Activated CD4-positive, alpha-beta T cell treated with anti-CD3 and anti-CD28 coated beads, Interleukin-2, amount 50 U/mL, for 24 hours (primary cell): ENCODE measurements around the gene CD22.

Experiments
- DNase-seq, 2 donors: peaks; one replicate each; pipeline ENCODE4 v3.0.0-alpha.2; 2020; ENCODE audit warnings: low read depth in 1 of 2, low spot score in 1 of 2

Gene CD22

GRCh38 chr19:35381318-35381717, 52.3 kb downstream of the CD22 start:
- DNase-seq, result no peak

- no peak for DNase-seq
These were observed 52.9 kb downstream of the CD22 start for GRCh38 chr19:35381926-35382325.

GRCh38 chr19:35383536-35383935, 54.5 kb downstream of the CD22 start:
- no peak for DNase-seq

DNA sequence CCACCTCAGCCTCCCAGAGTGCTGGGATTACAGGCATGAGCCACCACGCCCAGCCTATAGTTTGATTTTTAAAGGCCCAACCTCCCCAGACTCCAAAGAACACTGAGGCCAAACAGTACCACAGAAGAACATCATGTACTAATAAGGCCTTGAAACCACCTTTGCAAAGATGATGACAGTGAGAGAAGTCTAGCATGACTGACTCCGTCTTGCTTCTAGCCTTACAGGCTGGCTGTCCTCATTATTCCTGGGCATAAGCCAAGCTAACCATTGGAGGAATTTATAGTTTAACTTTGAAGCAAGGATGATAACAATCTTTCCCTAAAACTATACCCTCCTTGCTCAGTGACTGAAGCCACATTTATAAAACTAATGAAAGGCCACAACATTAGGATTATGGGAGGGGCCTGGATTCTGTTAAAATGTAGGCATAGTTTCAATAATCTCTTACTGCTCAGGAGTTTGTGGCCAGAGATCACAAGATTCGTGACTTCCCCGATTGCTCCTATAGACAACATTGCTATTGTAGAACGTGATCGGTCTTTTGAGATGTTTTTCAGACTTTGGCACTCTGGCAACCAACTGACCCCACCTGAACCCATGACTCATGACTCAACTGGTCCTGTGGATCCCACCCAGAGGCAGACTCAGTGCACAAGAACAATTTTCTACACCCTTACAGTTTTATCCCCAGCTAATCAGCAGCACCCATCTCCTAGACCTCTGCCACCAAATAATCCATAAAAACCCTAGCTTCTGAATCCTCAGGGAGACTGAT, 59.5 kb downstream of the CD22 start:
- DNase-seq, result no peak

DNA sequence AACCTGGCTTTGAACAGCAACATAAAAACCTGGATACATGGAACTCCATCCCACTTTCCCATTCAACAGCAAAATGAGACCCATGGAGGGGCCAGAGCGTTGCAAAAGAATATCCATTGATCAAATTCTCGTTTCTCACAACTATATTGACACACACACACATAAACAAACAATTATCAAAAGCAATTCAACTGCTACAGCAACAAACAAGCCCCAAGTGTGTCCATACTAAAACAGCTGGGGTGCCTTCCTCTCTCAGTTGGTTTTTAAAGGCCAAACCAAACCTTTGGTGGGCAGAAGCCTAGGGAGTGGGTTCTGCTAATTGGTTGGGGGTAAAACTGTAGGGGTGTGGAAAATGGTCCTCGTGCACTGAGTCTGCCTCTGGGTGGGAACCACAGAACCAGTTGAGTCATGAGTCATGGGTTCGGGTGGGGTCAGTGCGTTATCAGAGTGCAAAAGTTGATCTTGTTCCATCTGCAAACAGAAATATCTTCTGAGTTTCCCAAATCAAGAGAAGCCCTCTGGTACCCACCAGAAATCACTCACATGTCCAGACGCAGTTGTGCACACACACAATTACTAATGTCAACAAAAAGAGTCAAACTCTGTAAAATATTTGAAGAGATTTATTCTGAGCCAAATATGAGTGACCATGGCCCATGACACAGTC, 60.3 kb downstream of the CD22 start:
- no peak for DNase-seq

DNA sequence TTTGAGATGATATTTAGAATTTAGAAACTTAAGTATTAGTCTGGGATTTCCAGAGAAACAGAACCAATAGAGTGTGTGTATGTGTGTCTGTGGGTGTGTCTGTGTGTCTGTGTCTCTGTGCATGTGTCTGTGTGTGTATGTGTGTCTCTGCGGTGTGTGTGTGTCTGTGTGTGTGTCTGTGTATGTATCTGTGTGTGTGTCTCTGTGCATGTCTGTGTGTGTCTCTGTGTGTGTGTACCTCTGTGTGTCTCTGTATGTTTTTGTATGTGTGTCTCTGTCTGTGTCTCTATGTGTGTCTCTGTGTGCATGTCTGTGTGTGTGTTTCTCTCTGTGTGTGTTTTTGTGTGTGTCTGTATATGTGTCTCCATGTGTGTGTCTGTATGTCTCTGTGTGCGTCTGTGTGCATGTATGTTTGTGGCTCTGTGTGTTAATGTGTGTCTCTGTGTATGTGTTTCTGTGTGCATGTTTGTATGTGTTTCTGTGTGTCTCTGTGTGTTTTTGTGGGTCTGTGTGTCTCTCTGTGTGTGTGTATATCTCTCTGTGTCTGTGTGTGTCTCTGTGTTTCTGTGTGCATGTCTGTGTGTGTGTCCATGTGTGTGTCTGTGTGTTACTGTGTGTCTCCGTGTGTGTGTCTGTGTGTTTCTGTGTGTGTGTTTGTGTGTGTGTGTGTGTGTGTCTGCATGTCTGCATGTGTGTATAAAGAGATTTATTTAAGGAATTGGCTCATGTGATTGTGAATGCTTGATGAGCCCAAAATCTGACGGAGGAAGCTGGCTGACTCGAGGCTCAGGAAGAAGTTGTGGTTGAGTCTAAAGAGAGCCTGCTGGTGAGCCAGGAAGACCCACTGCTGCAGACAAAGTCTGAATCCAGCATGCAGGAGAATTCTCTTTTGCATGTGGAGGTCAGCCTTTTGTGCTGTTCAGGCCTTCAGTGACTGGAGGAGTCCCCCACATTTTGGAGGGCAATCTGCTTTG, 64.0 kb downstream of the CD22 start:
- no peak for DNase-seq

GRCh38 chr19:35395382-35396199, 66.6 kb downstream of the CD22 start:
- no peak for DNase-seq

GRCh38 chr19:35396240-35396885, 67.4 kb downstream of the CD22 start:
- DNase-seq, result no peak
